Fibroblast of lung (primary cell): ENCODE data around the gene C10orf90. TPM values are rescaled to one million over a fixed set of nuclear protein-coding genes. Genes with fewer than 3 reads are reported as not detected.

Experiments used
- DNase-seq, 2 donors: peaks; one replicate each; pipeline versions ENCODE4 v3.0.0 to v3.0.0-alpha.2; 2010; ENCODE audit warnings: low read depth in 2 of 2
- H2AFZ ChIP-seq: 2 replicates; pipeline ENCODE4 v1.5.1; 2012; ENCODE audit warnings: low read length, control low read depth, inconsistent platforms
- H3K27ac ChIP-seq: 2 replicates; pipeline ENCODE4 v1.5.1; 2011; ENCODE audit warnings: low read length, control low read depth; ENCODE audit not compliant: insufficient read depth
- H3K27me3 ChIP-seq: 2 replicates; pipeline ENCODE4 v1.5.1; 2011; ENCODE audit warnings: mild to moderate bottlenecking, low read length; ENCODE audit not compliant: control insufficient read depth, insufficient read depth
- H3K36me3 ChIP-seq: 2 replicates; pipeline ENCODE4 v1.5.1; 2011; ENCODE audit warnings: low read length; ENCODE audit not compliant: control insufficient read depth, insufficient read depth
- H3K4me1 ChIP-seq: 2 replicates; pipeline ENCODE4 v1.5.1; 2011; ENCODE audit warnings: low read length; ENCODE audit not compliant: control insufficient read depth, insufficient read depth; ENCODE audit errors: extremely low read depth
- H3K4me2 ChIP-seq: 2 replicates; pipeline ENCODE4 v1.5.1; 2011; ENCODE audit warnings: low read length, control low read depth; ENCODE audit not compliant: insufficient read depth; ENCODE audit errors: extremely low read depth
- H3K4me3 ChIP-seq, 4 experiments: fragments of 200-600 bp in 1 of 4; sonication (generic) in 1 of 4; replicated peaks in 1 of 4; 2 replicates each; pipeline ENCODE4 v1.5.1; 2011 to 2016; ENCODE audit warnings: low read length in 4 of 4, low read depth in 3 of 4, mild to moderate bottlenecking in 3 of 4, control low read depth in 2 of 4, inconsistent platforms in 1 of 4, mixed read lengths in 1 of 4; ENCODE audit not compliant: insufficient read depth in 1 of 4; ENCODE audit errors: control extremely low read depth in 1 of 4
- H3K79me2 ChIP-seq: 2 replicates; pipeline ENCODE4 v1.5.1; 2012; ENCODE audit warnings: mild to moderate bottlenecking, low read length, inconsistent platforms; ENCODE audit not compliant: control insufficient read depth, insufficient read depth
- H3K9ac ChIP-seq: 2 replicates; pipeline ENCODE4 v1.5.1; 2011; ENCODE audit warnings: mild to moderate bottlenecking, low read length, control low read depth; ENCODE audit not compliant: insufficient read depth
- H3K9me3 ChIP-seq: 2 replicates; pipeline ENCODE4 v1.5.1; 2012; ENCODE audit warnings: low read depth, low read length; ENCODE audit not compliant: control insufficient read depth, insufficient read depth
- H4K20me1 ChIP-seq: 2 replicates; pipeline ENCODE4 v1.5.1; 2011; ENCODE audit warnings: low read length; ENCODE audit not compliant: control insufficient read depth, insufficient read depth; ENCODE audit errors: extremely low read depth
- CTCF ChIP-seq, 2 donors: IDR thresholded peaks in 1 of 2; conservative IDR thresholded peaks in 1 of 2; 1 replicate in 1 of 2; 2 replicates in 1 of 2; pipeline ENCODE4 v1.5.1; 2011 to 2012; ENCODE audit warnings: low read length in 2 of 2, control low read depth in 1 of 2, inconsistent platforms in 1 of 2, low read depth in 1 of 2, mild to moderate bottlenecking in 1 of 2
- EZH2 ChIP-seq: IDR thresholded peaks from 2 replicates; pipeline ENCODE4 v1.5.1; 2012; ENCODE audit warnings: low read length, control low read depth, mild to moderate bottlenecking; ENCODE audit errors: missing control alignments
- polyA plus RNA-seq, 2 donors: library from polyadenylated mRNA; depleted of rRNA in 1 of 2; stranded (reverse) in 1 of 2; unstranded in 1 of 2; fragments of >200 nt; gene quantifications; 2 replicates each; pipeline ENCODE4 v1.2.1, GENCODE V29; 2011 to 2012; ENCODE audit warnings: missing spikeins in 1 of 2
- total RNA-seq: library from RNA; depleted of rRNA; stranded (reverse); fragments of >200 nt; gene quantifications from 2 replicates; pipeline ENCODE4 v1.2.1, GENCODE V29; 2014

The C10orf90 gene
- total and polyA plus RNA-seq, 2 donors (not counting 1 experiment from before 2014, with no cell fraction given), result 0.17 to 0.65 TPM

- no peak for DNase-seq
- Histone ChIP-seq H3K79me2 (no peaks in the 10 kb centered on the region), H3K27ac (no peak overlapping the region), H3K9me3 (no peaks in the 10 kb centered on the region), H4K20me1 (no peaks in the 10 kb centered on the region), H3K9ac (no peak overlapping the region), H3K36me3 (no peaks in the 10 kb centered on the region), H3K4me2 (no peak overlapping the region), H3K27me3 (no peaks in the 10 kb centered on the region), H3K4me1 (no peaks in the 10 kb centered on the region), H3K4me3 (no peak overlapping the region), H2AFZ (no peak overlapping the region)
- TF ChIP-seq CTCF (conservative IDR thresholded peaks at IDR 0.05 in 1 of 2, IDR thresholded peaks at IDR 0.05 in 1 of 2; ENCODE audit: low read depth in 1 of 2, low read length in 2 of 2) (no peak), EZH2 (no peak)
These were observed 385 bp upstream of the C10orf90 start for GRCh38 chr10:126670895-126671261.

GRCh38 chr10:126669168-126669567 is 1.3 kb downstream of the C10orf90 start:
- H3K27ac ChIP-seq, result no peak overlapping the region
- H3K9me3 ChIP-seq, result no peaks in the 10 kb centered on the region
- no peaks in the 10 kb centered on the region for H3K79me2 ChIP-seq
- no peaks in the 10 kb centered on the region for H4K20me1 ChIP-seq
- no peaks in the 10 kb centered on the region for H3K27me3 ChIP-seq
- no peak overlapping the region for H3K4me2 ChIP-seq
- H3K4me1 ChIP-seq, result no peaks in the 10 kb centered on the region
- TF ChIP-seq EZH2 (no peak), CTCF (conservative IDR thresholded peaks at IDR 0.05 in 1 of 2, IDR thresholded peaks at IDR 0.05 in 1 of 2; ENCODE audit: low read depth in 1 of 2, low read length in 2 of 2) (no peak)
- no peak overlapping the region for H3K4me3 ChIP-seq
- no peak overlapping the region for H3K9ac ChIP-seq
- DNase-seq, result no peak
- no peaks in the 10 kb centered on the region for H3K36me3 ChIP-seq
- no peak overlapping the region for H2AFZ ChIP-seq

GRCh38 chr10:126668505-126668904 is 2.0 kb downstream of the C10orf90 start:
- H3K36me3 ChIP-seq, result no peaks in the 10 kb centered on the region
- no peaks in the 10 kb centered on the region for H4K20me1 ChIP-seq
- H3K4me2 ChIP-seq, result no peak overlapping the region
- H3K9ac ChIP-seq, result no peak overlapping the region
- H2AFZ ChIP-seq, result no peak overlapping the region
- TF ChIP-seq EZH2 (no peak), CTCF (conservative IDR thresholded peaks at IDR 0.05 in 1 of 2, IDR thresholded peaks at IDR 0.05 in 1 of 2; ENCODE audit: low read depth in 1 of 2, low read length in 2 of 2) (no peak)
- H3K4me3 ChIP-seq, result no peak overlapping the region
- H3K27me3 ChIP-seq, result no peaks in the 10 kb centered on the region
- H3K79me2 ChIP-seq, result no peaks in the 10 kb centered on the region
- no peak overlapping the region for H3K27ac ChIP-seq
- H3K9me3 ChIP-seq, result no peaks in the 10 kb centered on the region
- no peak for DNase-seq
- H3K4me1 ChIP-seq, result no peaks in the 10 kb centered on the region
